Karpas-422 (cell line): ENCODE measurements around the gene TRPV5. TPM values are rescaled to one million over a fixed set of nuclear protein-coding genes. Genes with fewer than 3 reads are reported as not detected.
A peak's percentile ranks its signal among the peaks of the same experiment; 100 is the strongest.

Experiments used
- DNase-seq: peaks from one replicate; pipeline ENCODE4 v3.0.0-alpha.2; 2015
- H2AFZ ChIP-seq: fragments of 200-600 bp; sonication (generic); 2 replicates; pipeline ENCODE4 v1.6.1; 2014; ENCODE audit warnings: antibody characterized with exemption, low read length, mixed read lengths
- H3K27ac ChIP-seq: fragments of 200-600 bp; sonication (generic); 2 replicates; pipeline ENCODE4 v1.5.1; 2014; ENCODE audit warnings: mild to moderate bottlenecking, low read length, moderate library complexity
- H3K27me3 ChIP-seq: fragments of 200-600 bp; sonication (generic); 2 replicates; pipeline ENCODE4 v1.6.1; 2014; ENCODE audit warnings: low read length, mixed read lengths
- H3K36me3 ChIP-seq: fragments of 200-600 bp; sonication (generic); 2 replicates; pipeline ENCODE4 v1.6.1; 2014; ENCODE audit warnings: low read length, mixed read lengths; ENCODE audit not compliant: insufficient read depth
- H3K4me1 ChIP-seq: fragments of 200-600 bp; sonication (generic); 2 replicates; pipeline ENCODE4 v1.6.1; 2014; ENCODE audit warnings: mild to moderate bottlenecking, low read length, mixed read lengths
- H3K4me2 ChIP-seq: fragments of 200-600 bp; sonication (generic); 2 replicates; pipeline ENCODE4 v1.6.1; 2014; ENCODE audit warnings: low read length, low read depth, mild to moderate bottlenecking; ENCODE audit not compliant: poor library complexity, severe bottlenecking
- H3K4me3 ChIP-seq: fragments of 200-600 bp; sonication (generic); 2 replicates; pipeline ENCODE4 v1.5.1; 2014; ENCODE audit warnings: mild to moderate bottlenecking, antibody characterized with exemption, low read length, mixed read lengths
- H3K79me2 ChIP-seq: fragments of 200-600 bp; sonication (generic); 2 replicates; pipeline ENCODE4 v1.6.1; 2014; ENCODE audit warnings: mild to moderate bottlenecking, low read length, mixed read lengths
- H3K9ac ChIP-seq: fragments of 200-600 bp; sonication (generic); 2 replicates; pipeline ENCODE4 v1.6.0; 2014; ENCODE audit warnings: low read length
- H3K9me2 ChIP-seq: fragments of 200-600 bp; sonication (generic), shearing (Covaris generic); replicated peaks from 2 replicates; pipeline ENCODE4 v1.6.0; 2014; ENCODE audit warnings: mild to moderate bottlenecking, low read length, moderate library complexity; ENCODE audit not compliant: insufficient read depth
- H3K9me3 ChIP-seq: fragments of 300-700, 200-600 bp; sonication (generic); 2 replicates; pipeline ENCODE4 v1.6.1; 2014; ENCODE audit warnings: low read length, mixed read lengths
- H4K20me1 ChIP-seq: fragments of 200-600 bp; sonication (generic); 2 replicates; pipeline ENCODE4 v1.6.1; 2014; ENCODE audit warnings: mild to moderate bottlenecking, antibody characterized with exemption, low read length, low read depth; ENCODE audit not compliant: insufficient read depth
- total RNA-seq: library from RNA; depleted of rRNA; stranded (reverse); fragments of >200 nt; shearing (Covaris generic); gene quantifications from 2 replicates; pipeline ENCODE4 v1.2.3, GENCODE V29; 2014; ENCODE audit warnings: low replicate concordance

Gene TRPV5
- total RNA-seq, 1 experiment from 2014 or later: not detected

- H3K4me1 ChIP-seq: peaks cover 13% of the 10 kb centered on the region
- H3K4me2 ChIP-seq: no peak overlapping the region
- H3K9me2 ChIP-seq: no peaks in the 10 kb centered on the region
- DNase-seq: peak; percentile 77
- H3K27ac ChIP-seq: no peak overlapping the region
- no peaks in the 10 kb centered on the region for H3K27me3 ChIP-seq
- H3K79me2 ChIP-seq: no peaks in the 10 kb centered on the region
- H3K4me3 ChIP-seq: no peak overlapping the region
- H4K20me1 ChIP-seq: no peaks in the 10 kb centered on the region
- H3K9me3 ChIP-seq: no peaks in the 10 kb centered on the region
- no peak overlapping the region for H3K9ac ChIP-seq
- no peak overlapping the region for H2AFZ ChIP-seq
- H3K36me3 ChIP-seq: no peaks in the 10 kb centered on the region
Measured at GRCh38 chr7:142925413-142925812, 8.1 kb downstream of the TRPV5 start.

GRCh38 chr7:142923391-142923790 lies 10.2 kb downstream of the TRPV5 start:
- no peaks in the 10 kb centered on the region for H3K9me3 ChIP-seq
- no peaks in the 10 kb centered on the region for H3K27me3 ChIP-seq
- H3K4me2 ChIP-seq: no peak overlapping the region
- DNase-seq: no peak
- H3K27ac ChIP-seq: no peak overlapping the region
- H4K20me1 ChIP-seq: no peaks in the 10 kb centered on the region
- peaks cover 13% of the 10 kb centered on the region for H3K4me1 ChIP-seq
- no peaks in the 10 kb centered on the region for H3K79me2 ChIP-seq
- no peak overlapping the region for H2AFZ ChIP-seq
- H3K4me3 ChIP-seq: no peak overlapping the region
- no peaks in the 10 kb centered on the region for H3K9me2 ChIP-seq
- no peaks in the 10 kb centered on the region for H3K36me3 ChIP-seq
- H3K9ac ChIP-seq: no peak overlapping the region

GRCh38 chr7:142919656-142920055 lies 13.9 kb downstream of the TRPV5 start:
- no peaks in the 10 kb centered on the region for H3K9me3 ChIP-seq
- no peak overlapping the region for H3K4me3 ChIP-seq
- H3K4me1 ChIP-seq: no peaks in the 10 kb centered on the region
- H3K79me2 ChIP-seq: no peaks in the 10 kb centered on the region
- no peaks in the 10 kb centered on the region for H3K36me3 ChIP-seq
- H3K9me2 ChIP-seq: no peaks in the 10 kb centered on the region
- H3K27me3 ChIP-seq: no peaks in the 10 kb centered on the region
- no peak overlapping the region for H3K9ac ChIP-seq
- DNase-seq: peak; percentile 34
- H3K27ac ChIP-seq: no peak overlapping the region
- no peak overlapping the region for H2AFZ ChIP-seq
- no peaks in the 10 kb centered on the region for H4K20me1 ChIP-seq
- H3K4me2 ChIP-seq: no peak overlapping the region

- H3K4me2 ChIP-seq: no peak overlapping the region
- H3K9me3 ChIP-seq: no peaks in the 10 kb centered on the region
- no peaks in the 10 kb centered on the region for H3K9me2 ChIP-seq
- H3K27me3 ChIP-seq: no peaks in the 10 kb centered on the region
- H4K20me1 ChIP-seq: no peaks in the 10 kb centered on the region
- no peaks in the 10 kb centered on the region for H3K36me3 ChIP-seq
- peak; percentile 32 for DNase-seq
- H3K27ac ChIP-seq: no peak overlapping the region
- no peaks in the 10 kb centered on the region for H3K4me1 ChIP-seq
- H3K4me3 ChIP-seq: no peak overlapping the region
- no peak overlapping the region for H3K9ac ChIP-seq
- no peaks in the 10 kb centered on the region for H3K79me2 ChIP-seq
- H2AFZ ChIP-seq: no peak overlapping the region
Measured at GRCh38 chr7:142918901-142919300, 14.6 kb downstream of the TRPV5 start.

GRCh38 chr7:142917447-142917846 lies 16.1 kb downstream of the TRPV5 start:
- DNase-seq: peak; percentile 16
- Histone ChIP-seq H3K9ac (no peak overlapping the region), H4K20me1 (no peaks in the 10 kb centered on the region), H3K4me1 (no peaks in the 10 kb centered on the region), H3K9me3 (no peaks in the 10 kb centered on the region), H3K9me2 (no peaks in the 10 kb centered on the region), H3K4me2 (no peak overlapping the region), H3K27me3 (no peaks in the 10 kb centered on the region), H2AFZ (no peak overlapping the region), H3K36me3 (no peaks in the 10 kb centered on the region), H3K4me3 (no peak overlapping the region), H3K79me2 (no peaks in the 10 kb centered on the region), H3K27ac (no peak overlapping the region)

GRCh38 chr7:142916508-142916907 lies 17.0 kb downstream of the TRPV5 start:
- H3K27me3 ChIP-seq: no peaks in the 10 kb centered on the region
- H3K9me3 ChIP-seq: no peaks in the 10 kb centered on the region
- H3K79me2 ChIP-seq: no peaks in the 10 kb centered on the region

GRCh38 chr7:142915315-142915714 lies 18.2 kb downstream of the TRPV5 start:
- peak; percentile 31 for DNase-seq
- Histone ChIP-seq H3K9me3 (no peaks in the 10 kb centered on the region), H2AFZ (no peak overlapping the region), H3K36me3 (no peaks in the 10 kb centered on the region), H3K4me2 (no peak overlapping the region), H3K79me2 (no peaks in the 10 kb centered on the region), H3K27ac (no peak overlapping the region), H3K27me3 (no peaks in the 10 kb centered on the region), H3K4me3 (no peak overlapping the region), H3K4me1 (no peaks in the 10 kb centered on the region), H4K20me1 (no peaks in the 10 kb centered on the region), H3K9me2 (no peaks in the 10 kb centered on the region), H3K9ac (no peak overlapping the region)

More at GRCh38 chr7:142916508-142916907, 17.0 kb downstream of the TRPV5 start:
- Histone ChIP-seq H3K27ac (no peak overlapping the region), H3K4me2 (no peak overlapping the region), H3K9me2 (no peaks in the 10 kb centered on the region), H3K4me1 (no peaks in the 10 kb centered on the region), H3K4me3 (no peak overlapping the region), H3K36me3 (no peaks in the 10 kb centered on the region), H4K20me1 (no peaks in the 10 kb centered on the region), H3K9ac (no peak overlapping the region), H2AFZ (no peak overlapping the region)
- DNase-seq: peak; percentile 32

GRCh38 chr7:142914121-142914520 lies 19.4 kb downstream of the TRPV5 start:
- H3K36me3 ChIP-seq: no peaks in the 10 kb centered on the region
- no peak overlapping the region for H3K9ac ChIP-seq
- no peak overlapping the region for H3K4me3 ChIP-seq
- H3K9me2 ChIP-seq: no peaks in the 10 kb centered on the region
- no peak overlapping the region for H3K4me2 ChIP-seq
- peak; percentile 2 for DNase-seq
- H3K27me3 ChIP-seq: no peaks in the 10 kb centered on the region
- H4K20me1 ChIP-seq: no peaks in the 10 kb centered on the region
- H3K27ac ChIP-seq: no peak overlapping the region
- H2AFZ ChIP-seq: no peak overlapping the region
- no peaks in the 10 kb centered on the region for H3K9me3 ChIP-seq
- no peaks in the 10 kb centered on the region for H3K4me1 ChIP-seq
- no peaks in the 10 kb centered on the region for H3K79me2 ChIP-seq

DNA sequence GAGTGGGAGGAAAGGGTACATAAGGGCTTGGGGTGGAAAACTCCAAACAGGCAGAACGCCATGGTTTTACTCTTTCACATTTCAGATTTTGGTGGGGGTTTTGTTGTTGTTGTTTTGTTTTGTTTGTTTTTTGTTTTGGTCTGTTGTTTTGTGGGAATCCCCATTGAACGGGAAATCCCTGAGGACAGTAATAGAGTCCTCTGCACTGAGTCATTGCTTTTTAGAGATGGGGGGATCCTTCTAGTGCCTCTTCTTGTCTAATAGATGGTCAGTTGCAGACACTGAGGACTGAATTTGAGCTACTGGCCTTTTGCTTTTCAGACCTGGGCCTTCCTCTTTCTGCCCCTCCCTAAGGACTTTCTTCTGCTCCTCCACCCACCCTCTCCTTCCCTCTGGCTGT lies 20.0 kb downstream of the TRPV5 start:
- H3K9ac ChIP-seq: no peak overlapping the region
- H3K27ac ChIP-seq: no peak overlapping the region
- H3K9me3 ChIP-seq: no peaks in the 10 kb centered on the region
- H3K4me3 ChIP-seq: no peak overlapping the region
- no peaks in the 10 kb centered on the region for H4K20me1 ChIP-seq
- H2AFZ ChIP-seq: no peak overlapping the region
- no peaks in the 10 kb centered on the region for H3K9me2 ChIP-seq
- H3K27me3 ChIP-seq: no peaks in the 10 kb centered on the region
- no peaks in the 10 kb centered on the region for H3K79me2 ChIP-seq
- no peaks in the 10 kb centered on the region for H3K36me3 ChIP-seq
- no peak for DNase-seq
- no peak overlapping the region for H3K4me2 ChIP-seq
- H3K4me1 ChIP-seq: no peaks in the 10 kb centered on the region
